HepG2 (cell line): ENCODE data around the gene ITIH3. TPM values are rescaled to one million over a fixed set of nuclear protein-coding genes. Genes with fewer than 3 reads are reported as not detected.

Source experiments
- ATAC-seq: fragments of 200-7000 bp; cut with Tn5 transposase; 3 replicates; pipeline ENCODE4 v1.9.1; 2020; ENCODE audit warnings: mild to moderate bottlenecking, moderate library complexity
- BruUV-seq: library from RNA; stranded (reverse); fragments of 400-500 nt; replicated peaks from 2 replicates; lab custom pipeline; 2021; lab: Mats Ljungman, UMichigan
- CTCF ChIA-PET: fragments of 300-600 bp; formaldehyde crosslinking; extraction: SDS; loops from one replicate; lab custom pipeline; 2021; ENCODE audit warnings: low total read pairs, inconsistent platforms, low intra/inter-chr PET ratio; lab: Yijun Ruan, JAX
- POLR2A ChIA-PET: fragments of 350-600 bp; sonication (Branson Sonifier 250); formaldehyde crosslinking; loops from one replicate; lab custom pipeline; 2020; ENCODE audit warnings: antibody characterized with exemption, inconsistent platforms; lab: Yijun Ruan, JAX
- DNase-seq: peaks from one replicate; pipeline ENCODE4 v3.0.0-alpha.2; 2015; ENCODE audit warnings: low spot score
- FAIRE-seq: peaks from 3 replicates; lab custom pipeline; 2011; peaks lifted over from hg19 to GRCh38; lab: Jason Lieb, UNC
- H2AFZ ChIP-seq: one replicate; pipeline ENCODE4 v1.6.1; 2011; ENCODE audit warnings: low read length, inconsistent platforms
- H3K27ac ChIP-seq: fragments of 300-600 bp; 3 replicates; pipeline ENCODE4 v1.8.0; 2011; ENCODE audit warnings: mixed run types, mild to moderate bottlenecking, mixed read lengths, low read length, inconsistent platforms; ENCODE audit not compliant: insufficient read depth; ENCODE audit errors: extremely low read length
- H3K27me3 ChIP-seq, 2 experiments: fragments of 200-600 bp in 1 of 2; 2 replicates in 1 of 2; 3 replicates in 1 of 2; pipeline versions ENCODE4 v1.6.0 to v1.8.0; 2011; ENCODE audit warnings: low read length in 2 of 2, mild to moderate bottlenecking in 2 of 2, moderate library complexity in 2 of 2, inconsistent platforms in 1 of 2; ENCODE audit not compliant: insufficient read depth in 2 of 2, control insufficient read depth in 1 of 2
- H3K36me3 ChIP-seq, 2 experiments: fragments of 200-600 bp in 1 of 2; replicated peaks in 1 of 2; 2 replicates in 1 of 2; 3 replicates in 1 of 2; pipeline versions ENCODE4 v1.5.1 to v1.8.0; 2011; ENCODE audit warnings: low read length in 2 of 2, inconsistent platforms in 1 of 2; ENCODE audit not compliant: insufficient read depth in 2 of 2, control insufficient read depth in 1 of 2
- H3K4me1 ChIP-seq: 2 replicates; pipeline ENCODE4 v1.5.1; 2012; ENCODE audit warnings: low read length, inconsistent platforms; ENCODE audit not compliant: insufficient read depth
- H3K4me2 ChIP-seq: 2 replicates; pipeline ENCODE4 v1.6.0; 2011; ENCODE audit warnings: low read depth, low read length, inconsistent platforms
- H3K4me3 ChIP-seq, 3 experiments: fragments of 200-600 bp in 1 of 3; sonication (generic), shearing (Covaris generic) in 1 of 3; replicated peaks in 1 of 3; 2 replicates each; pipeline ENCODE4 v1.5.1; 2011 to 2016; ENCODE audit warnings: low read length in 3 of 3, inconsistent platforms in 2 of 3, low read depth in 2 of 3, mild to moderate bottlenecking in 2 of 3, control low read depth in 1 of 3, mixed read lengths in 1 of 3; ENCODE audit not compliant: insufficient read depth in 1 of 3
- H3K79me2 ChIP-seq: one replicate; pipeline ENCODE4 v1.6.1; 2011; ENCODE audit warnings: low read length, inconsistent platforms; ENCODE audit not compliant: insufficient read depth
- H3K9ac ChIP-seq: 2 replicates; pipeline ENCODE4 v1.6.0; 2011; ENCODE audit warnings: mild to moderate bottlenecking, low read depth, low read length, inconsistent platforms; ENCODE audit not compliant: insufficient read depth
- H3K9me3 ChIP-seq: 2 replicates; pipeline ENCODE4 v1.5.1; 2012; ENCODE audit warnings: mild to moderate bottlenecking, low read length
- H4K20me1 ChIP-seq: 2 replicates; pipeline ENCODE4 v1.6.0; 2011; ENCODE audit warnings: inconsistent platforms, mild to moderate bottlenecking, low read length, moderate library complexity; ENCODE audit not compliant: insufficient read depth
- FOXP1 ChIP-seq, 2 experiments: fragments of 450-650 bp in 1 of 2; IDR thresholded peaks; 2 replicates each; pipeline ENCODE4 v1.6.1; 2017 to 2018; ENCODE audit warnings: antibody characterized with exemption in 1 of 2
- IRF2 ChIP-seq: IDR thresholded peaks from 2 replicates; pipeline ENCODE4 v1.6.1; 2018; ENCODE audit warnings: missing genetic modification reagents, missing compliant biosample characterization
- MAX ChIP-seq: IDR thresholded peaks from 2 replicates; pipeline ENCODE4 v1.6.1; 2012; ENCODE audit warnings: inconsistent platforms
- RARA ChIP-seq: IDR thresholded peaks from 2 replicates; pipeline ENCODE4 v1.6.1; 2016; ENCODE audit warnings: missing genetic modification reagents, missing compliant biosample characterization
- ZBTB39 ChIP-seq: sonication (generic); formaldehyde crosslinking; IDR thresholded peaks from 2 replicates; pipeline ENCODE4 v1.5.0; 2020; ENCODE audit warnings: missing genetic modification reagents
- ZNF687 ChIP-seq: sonication (generic); formaldehyde crosslinking; IDR thresholded peaks from 2 replicates; pipeline ENCODE4 v1.5.1; 2020; ENCODE audit warnings: mild to moderate bottlenecking, missing genetic modification reagents, moderate library complexity
- ZNF772 ChIP-seq: sonication (generic); formaldehyde crosslinking; IDR thresholded peaks from 2 replicates; pipeline ENCODE4 v1.5.0; 2020; ENCODE audit warnings: mild to moderate bottlenecking, missing genetic modification reagents
- WGBS: methylation state at CpG from one replicate; pipeline ENCODE4 v1.1.6; 2017; ENCODE audit warnings: low lambda C conversion rate; 5-methylcytosine and 5-hydroxymethylcytosine counted together
- in situ Hi-C: cut with HindIII; loops from 2 replicates; pipeline ENCODE4 v1.10.0; 2017; ENCODE audit warnings: low pct_unique_long_range_greater_than_20kb; ENCODE audit not compliant: extremely low pct_ligation_motif_present
- intact Hi-C: fragments of 100-400 bp; cut with micrococcal nuclease; formaldehyde crosslinking; loops from one replicate; pipeline ENCODE4 v1.10.0; 2022; ENCODE audit not compliant: unreplicated experiment
- polyA plus RNA-seq, 8 experiments: library from polyadenylated mRNA; depleted of rRNA in 3 of 8; stranded (reverse) in 7 of 8; unstranded in 1 of 8; fragments of >200 nt; fragmentation: Illumina TruSeq in 4 of 8; extraction: Trizol in 4 of 8; gene quantifications; 2 replicates each; pipeline versions ENCODE4 v1.2.1 to v1.2.3, GENCODE V29; 2011 to 2016; ENCODE audit warnings: low read depth in 4 of 8, missing spikeins in 1 of 8, mixed read lengths in 1 of 8; ENCODE audit not compliant: insufficient read depth in 1 of 8
- total RNA-seq, 5 experiments: library from RNA; depleted of rRNA; stranded (reverse); fragments of >200 nt; fragmentation: Illumina TruSeq; extraction: Trizol; gene quantifications; 2 replicates each; pipeline ENCODE4 v1.2.3, GENCODE V29; 2016; ENCODE audit warnings: low read depth in 1 of 5

The ITIH3 gene
- total and polyA plus RNA-seq, 2 of the 13 experiments (the other 11 are each of a cell fraction or from before 2014, with no cell fraction given): 105 to 632 TPM

GRCh38 chr3:52779837-52780585, 14.6 kb upstream of the ITIH3 start:
- peaks cover 78% of the 10 kb centered on the region for H3K4me1 ChIP-seq
- no peaks in the 10 kb centered on the region for H3K79me2 ChIP-seq
- H3K36me3 ChIP-seq: no peaks in the 10 kb centered on the region
- FAIRE-seq (no peak), ATAC-seq (no peak), DNase-seq (no peak)
- no TSS peak for BruUV-seq
- H3K4me2 ChIP-seq: no peak overlapping the region
- no peak for TF ChIP-seq IRF2
- no peak for TF ChIP-seq ZNF772 (CRISPR knock-in tag)
- H2AFZ ChIP-seq: no peak overlapping the region
- intact Hi-C loops: loop anchor here (10.0 kb wide), 1 partner anchor 45 kb away; no protein-coding TSS in a partner anchor
- ChIA-PET POLR2A (interaction anchor here (2.3 to 18.4 kb wide), 2 partner anchors 9 to 16 kb away, joined by 9 to 466 read pairs; partner anchors contain the start of genes ITIH3 and NEK4), CTCF (no interaction called here)
- H3K9me3 ChIP-seq: no peaks in the 10 kb centered on the region
- no peak overlapping the region for H3K9ac ChIP-seq
- H4K20me1 ChIP-seq: no peaks in the 10 kb centered on the region
- in situ Hi-C loops: no loop called here
- no peaks in the 10 kb centered on the region for H3K27me3 ChIP-seq
- H3K4me3 ChIP-seq: no peak overlapping the region
- H3K27ac ChIP-seq: no peak overlapping the region
- WGBS: 97% methylated on average over 8 of the region's 8 CpGs

GRCh38 chr3:52781741-52782140, 12.9 kb upstream of the ITIH3 start:
- CTCF ChIA-PET: no interaction called here
- no peak for FAIRE-seq
- no peaks in the 10 kb centered on the region for H3K79me2 ChIP-seq
- DNase-seq: no peak
- no peak overlapping the region for H3K4me3 ChIP-seq
- in situ Hi-C loops: no loop called here
- no peak overlapping the region for H3K9ac ChIP-seq
- no peak for ATAC-seq
- no peaks in the 10 kb centered on the region for H3K9me3 ChIP-seq
- POLR2A ChIA-PET: interaction anchor here (2.2 to 18.4 kb wide), 2 partner anchors 11 to 14 kb away, joined by 6 to 466 read pairs; partner anchors contain the start of genes ITIH3 and NEK4
- intact Hi-C loops: no loop called here
- H3K4me1 ChIP-seq: peaks cover 78% of the 10 kb centered on the region
- H2AFZ ChIP-seq: no peak overlapping the region
- H3K36me3 ChIP-seq: no peaks in the 10 kb centered on the region
- WGBS: 36% methylated on average over 12 of the region's 13 CpGs
- H3K4me2 ChIP-seq: no peak overlapping the region
- H3K27me3 ChIP-seq: no peaks in the 10 kb centered on the region
- H3K27ac ChIP-seq: no peak overlapping the region
- H4K20me1 ChIP-seq: no peaks in the 10 kb centered on the region
- no TSS peak for BruUV-seq
- TF ChIP-seq RARA (CRISPR knock-in tag) (0 out of 2 replicates have a peak, but pooled peaks have one; percentile 16), MAX (peak; percentile 19; the same call in 1 of the 2 replicates), FOXP1 (IDR thresholded peaks at IDR 0.05) (no peak), FOXP1 (CRISPR knock-in tag; IDR thresholded peaks at IDR 0.05) (peak; percentile 52; the same call in 1 of the 2 replicates), ZBTB39 (CRISPR knock-in tag) (no peak), ZNF687 (peak; percentile 58)
